Vagina (tissue), 2 donors: ENCODE results near the gene SMOC1.

ENCODE experiments used
- POLR2A ChIP-seq, 2 donors: fragments of 450-650 bp; IDR thresholded peaks; one replicate each; pipeline ENCODE4 v1.6.1; 2017; ENCODE audit warnings: antibody characterized with exemption in 2 of 2, mild to moderate bottlenecking in 2 of 2, moderate library complexity in 2 of 2
- POLR2AphosphoS5 ChIP-seq, 2 donors: sonication (generic); formaldehyde crosslinking; IDR thresholded peaks; one replicate each; pipeline ENCODE4 v1.9.0; 2017; ENCODE audit warnings: antibody characterized with exemption in 2 of 2, mild to moderate bottlenecking in 2 of 2, low read depth in 1 of 2; ENCODE audit not compliant: insufficient read depth in 1 of 2
- TF ChIP-seq, protein P1 (sequence below), 3 experiments: fragments of 450-650 bp in 2 of 3; fragments of 200-600 bp in 1 of 3; sonication (generic) in 1 of 3; IDR thresholded peaks; one replicate each; pipeline ENCODE4 v1.5.1; 2017 to 2019; ENCODE audit warnings: antibody characterized with exemption in 3 of 3, mild to moderate bottlenecking in 2 of 3, moderate library complexity in 2 of 3

DNA sequence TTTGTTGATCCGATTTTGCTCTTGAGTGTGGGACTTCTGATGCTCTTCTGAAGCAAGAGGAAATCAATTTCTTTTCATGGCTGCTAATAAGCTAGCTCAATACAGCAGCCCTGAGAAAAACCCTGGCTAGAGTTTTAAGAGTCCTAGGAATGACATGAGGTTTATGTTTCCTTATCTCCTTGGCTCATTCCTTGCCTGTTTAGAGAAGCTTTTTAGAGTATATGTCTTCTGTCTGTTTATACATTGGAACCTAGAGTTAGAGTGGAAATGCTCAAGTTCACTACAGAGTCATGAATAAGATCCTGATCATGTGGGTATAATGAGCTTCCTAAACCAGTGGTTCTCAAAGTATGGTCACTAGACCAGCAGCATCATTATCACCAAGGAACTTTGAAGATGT lies 34.5 kb downstream of the SMOC1 start:
- TF ChIP-seq POLR2A (IDR thresholded peaks at IDR 0.05) = no peak
- TF ChIP-seq, protein P1, sequence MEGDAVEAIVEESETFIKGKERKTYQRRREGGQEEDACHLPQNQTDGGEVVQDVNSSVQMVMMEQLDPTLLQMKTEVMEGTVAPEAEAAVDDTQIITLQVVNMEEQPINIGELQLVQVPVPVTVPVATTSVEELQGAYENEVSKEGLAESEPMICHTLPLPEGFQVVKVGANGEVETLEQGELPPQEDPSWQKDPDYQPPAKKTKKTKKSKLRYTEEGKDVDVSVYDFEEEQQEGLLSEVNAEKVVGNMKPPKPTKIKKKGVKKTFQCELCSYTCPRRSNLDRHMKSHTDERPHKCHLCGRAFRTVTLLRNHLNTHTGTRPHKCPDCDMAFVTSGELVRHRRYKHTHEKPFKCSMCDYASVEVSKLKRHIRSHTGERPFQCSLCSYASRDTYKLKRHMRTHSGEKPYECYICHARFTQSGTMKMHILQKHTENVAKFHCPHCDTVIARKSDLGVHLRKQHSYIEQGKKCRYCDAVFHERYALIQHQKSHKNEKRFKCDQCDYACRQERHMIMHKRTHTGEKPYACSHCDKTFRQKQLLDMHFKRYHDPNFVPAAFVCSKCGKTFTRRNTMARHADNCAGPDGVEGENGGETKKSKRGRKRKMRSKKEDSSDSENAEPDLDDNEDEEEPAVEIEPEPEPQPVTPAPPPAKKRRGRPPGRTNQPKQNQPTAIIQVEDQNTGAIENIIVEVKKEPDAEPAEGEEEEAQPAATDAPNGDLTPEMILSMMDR (IDR thresholded peaks at IDR 0.05) = no peak
- no peak for TF ChIP-seq POLR2AphosphoS5 (IDR thresholded peaks at IDR 0.05; ENCODE audit: insufficient read depth in 1 of 2, low read depth in 1 of 2)
